Keratinocyte (primary cell): Measurements from ENCODE around the gene SPR. TPM values are rescaled to one million over a fixed set of nuclear protein-coding genes. Genes with fewer than 3 reads are reported as not detected.
A peak's percentile ranks its signal among the peaks of the same experiment; 100 is the strongest.

ENCODE experiments used
- DNase-seq: peaks from one replicate; pipeline ENCODE4 v3.0.0-alpha.2; 2011; ENCODE audit warnings: low read depth, missing footprints, low spot score
- FAIRE-seq: peaks from 2 replicates; lab custom pipeline; 2011; peaks lifted over from hg19 to GRCh38; lab: Jason Lieb, UNC
- H2AFZ ChIP-seq: 2 replicates; pipeline ENCODE4 v1.6.0; 2012; ENCODE audit warnings: low read length, control low read depth, inconsistent platforms; ENCODE audit not compliant: control insufficient read depth
- H3K27ac ChIP-seq: 2 replicates; pipeline ENCODE4 v1.5.1; 2011; ENCODE audit warnings: low read length; ENCODE audit not compliant: control insufficient read depth, insufficient read depth
- H3K27me3 ChIP-seq: 3 replicates; pipeline ENCODE4 v1.6.0; 2011; ENCODE audit warnings: low read length; ENCODE audit not compliant: control insufficient read depth, insufficient read depth; ENCODE audit errors: extremely low read depth
- H3K36me3 ChIP-seq, 2 experiments: 2 replicates in 1 of 2; 3 replicates in 1 of 2; pipeline ENCODE4 v1.5.1; 2011; ENCODE audit warnings: low read length in 2 of 2, mild to moderate bottlenecking in 1 of 2; ENCODE audit not compliant: control insufficient read depth in 2 of 2, insufficient read depth in 2 of 2; ENCODE audit errors: extremely low read depth in 1 of 2
- H3K4me1 ChIP-seq: 3 replicates; pipeline ENCODE4 v1.5.1; 2011; ENCODE audit warnings: low read length; ENCODE audit not compliant: control insufficient read depth, insufficient read depth; ENCODE audit errors: extremely low read depth
- H3K4me2 ChIP-seq: 3 replicates; pipeline ENCODE4 v1.6.0; 2011; ENCODE audit warnings: low read depth, low read length; ENCODE audit not compliant: control insufficient read depth, insufficient read depth; ENCODE audit errors: extremely low read depth
- H3K4me3 ChIP-seq, 3 experiments: fragments of 200-600 bp in 1 of 3; sonication (generic) in 1 of 3; 2 replicates in 2 of 3; 3 replicates in 1 of 3; pipeline ENCODE4 v1.5.1; 2011 to 2016; ENCODE audit warnings: low read length in 3 of 3, mild to moderate bottlenecking in 3 of 3, control low read depth in 2 of 3, inconsistent platforms in 1 of 3, low read depth in 1 of 3, mixed read lengths in 1 of 3, mixed run types in 1 of 3, moderate library complexity in 1 of 3; ENCODE audit not compliant: control insufficient read depth in 2 of 3, insufficient read depth in 2 of 3; ENCODE audit errors: extremely low read depth in 1 of 3
- H3K79me2 ChIP-seq: 2 replicates; pipeline ENCODE4 v1.6.0; 2012; ENCODE audit warnings: low read length; ENCODE audit not compliant: control insufficient read depth, insufficient read depth
- H3K9ac ChIP-seq: 3 replicates; pipeline ENCODE4 v1.6.0; 2011; ENCODE audit warnings: low read length; ENCODE audit not compliant: control insufficient read depth, insufficient read depth; ENCODE audit errors: extremely low read depth
- H3K9me1 ChIP-seq: 3 replicates; pipeline ENCODE4 v1.6.0; 2011; ENCODE audit warnings: low read length; ENCODE audit not compliant: control insufficient read depth, insufficient read depth; ENCODE audit errors: extremely low read depth
- H3K9me3 ChIP-seq: 2 replicates; pipeline ENCODE4 v1.5.1; 2012; ENCODE audit warnings: low read depth, low read length; ENCODE audit not compliant: control insufficient read depth
- H4K20me1 ChIP-seq: 3 replicates; pipeline ENCODE4 v1.6.0; 2011; ENCODE audit warnings: low read length; ENCODE audit not compliant: control insufficient read depth, insufficient read depth; ENCODE audit errors: extremely low read depth
- CTCF ChIP-seq, 3 experiments: IDR thresholded peaks in 1 of 3; conservative IDR thresholded peaks in 1 of 3; optimal IDR thresholded peaks in 1 of 3; 2 replicates in 2 of 3; 3 replicates in 1 of 3; pipeline versions ENCODE3 to v1.5.1; 2011; ENCODE audit warnings: low read length in 3 of 3, mild to moderate bottlenecking in 3 of 3, moderate library complexity in 2 of 3, control low read depth in 1 of 3, inconsistent platforms in 1 of 3; ENCODE audit not compliant: insufficient read depth in 2 of 3; ENCODE audit errors: extremely low read depth in 1 of 3
- EZH2 ChIP-seq: IDR thresholded peaks from one replicate; pipeline ENCODE4 v1.6.1; 2012; ENCODE audit warnings: inconsistent platforms, mild to moderate bottlenecking, low read length, moderate library complexity
- dilution Hi-C: fragments of 300-500 bp; cut with MboI; formaldehyde crosslinking; loops from one replicate; pipeline ENCODE4 v1.7.0; 2020; ENCODE audit warnings: low sequenced_read_pairs; ENCODE audit not compliant: extremely low pct_ligation_motif_present
- polyA plus RNA-seq, 5 experiments: library from polyadenylated mRNA; depleted of rRNA in 3 of 5; stranded (reverse) in 3 of 5; stranded (forward) in 1 of 5; unstranded in 1 of 5; fragments of >200 nt; gene quantifications; 1 replicate in 1 of 5; 2 replicates in 3 of 5; 3 replicates in 1 of 5; pipeline versions ENCODE4 v1.2.1 to v1.2.3, GENCODE V29; 2011 to 2012; ENCODE audit warnings: missing spikeins in 2 of 5, low read depth in 1 of 5, low replicate concordance in 1 of 5

Gene SPR
- polyA plus RNA-seq, 1 donor (not counting 4 experiments of a cell fraction or from before 2014, with no cell fraction given), result 25.1 TPM

GRCh38 chr2:72924353-72925240 is 37.4 kb downstream of the SPR start:
- dilution Hi-C loops, result no loop called here
- no peak overlapping the region for H3K27ac ChIP-seq
- no peaks in the 10 kb centered on the region for H3K79me2 ChIP-seq
- peak overlapping the region; percentile 41 for H3K4me2 ChIP-seq
- TF ChIP-seq CTCF (optimal IDR thresholded peaks at IDR 0.05 in 1 of 3, IDR thresholded peaks at IDR 0.05 in 1 of 3, conservative IDR thresholded peaks at IDR 0.05 in 1 of 3; ENCODE audit: extremely low read depth in 1 of 3, insufficient read depth in 2 of 3, low read length in 3 of 3), result no peak
- peak; percentile 66 for TF ChIP-seq EZH2
- H3K4me3 ChIP-seq, result no peak overlapping the region
- FAIRE-seq, result no peak
- H4K20me1 ChIP-seq, result peaks cover 7% of the 10 kb centered on the region
- no peak overlapping the region for H2AFZ ChIP-seq
- no peaks in the 10 kb centered on the region for H3K36me3 ChIP-seq
- no peak for DNase-seq
- H3K9me3 ChIP-seq, result no peaks in the 10 kb centered on the region
- H3K4me1 ChIP-seq, result peaks cover 10% of the 10 kb centered on the region
- peaks cover 100% of the 10 kb centered on the region for H3K27me3 ChIP-seq
- no peak overlapping the region for H3K9ac ChIP-seq
- no peaks in the 10 kb centered on the region for H3K9me1 ChIP-seq

GRCh38 chr2:72925328-72925943 is 38.2 kb downstream of the SPR start:
- peaks cover 93% of the 10 kb centered on the region for H3K27me3 ChIP-seq
- H3K4me2 ChIP-seq, result no peak overlapping the region
- H2AFZ ChIP-seq, result no peak overlapping the region
- H3K79me2 ChIP-seq, result no peaks in the 10 kb centered on the region
- FAIRE-seq (no peak), DNase-seq (no peak)
- no peaks in the 10 kb centered on the region for H3K9me3 ChIP-seq
- H3K27ac ChIP-seq, result no peak overlapping the region
- no peak overlapping the region for H3K9ac ChIP-seq
- peaks cover 4% of the 10 kb centered on the region for H4K20me1 ChIP-seq
- dilution Hi-C loops, result no loop called here
- H3K36me3 ChIP-seq, result no peaks in the 10 kb centered on the region
- no peak overlapping the region for H3K4me3 ChIP-seq
- peaks cover 5% of the 10 kb centered on the region for H3K4me1 ChIP-seq
- TF ChIP-seq EZH2 (peak; percentile 45), CTCF (optimal IDR thresholded peaks at IDR 0.05 in 1 of 3, IDR thresholded peaks at IDR 0.05 in 1 of 3, conservative IDR thresholded peaks at IDR 0.05 in 1 of 3; ENCODE audit: extremely low read depth in 1 of 3, insufficient read depth in 2 of 3, low read length in 3 of 3) (no peak)
- H3K9me1 ChIP-seq, result no peaks in the 10 kb centered on the region
